Stimulated activated effector memory CD8-positive, alpha-beta T cell treated with anti-CD3 and anti-CD28 coated beads, Interleukin-12 subunit alpha, Interleukin-12 subunit beta, amount 100 ng/mL, for 72 hours (primary cell): ENCODE measurements around the gene FAM120B.

ENCODE experiments used
- ATAC-seq: fragments of 150-1000 bp; cut with Tn5 transposase; 2 replicates; pipeline ENCODE4 v1.10.0; 2021
- DNase-seq, 2 donors: peaks; one replicate each; pipeline ENCODE4 v3.0.0; 2021 to 2022; ENCODE audit warnings: low spot score in 2 of 2
- H3K27ac Mint-ChIP-seq: one replicate; pipeline ENCODE4 v1.8.0; 2022; ENCODE audit warnings: mild to moderate bottlenecking, mixed read lengths
- H3K36me3 Mint-ChIP-seq: one replicate; pipeline ENCODE4 v1.8.0; 2022; ENCODE audit warnings: mild to moderate bottlenecking, mixed read lengths
- H3K4me1 Mint-ChIP-seq: one replicate; pipeline ENCODE4 v1.8.0; 2022; ENCODE audit warnings: mixed read lengths
- H3K4me3 Mint-ChIP-seq: one replicate; pipeline ENCODE4 v1.8.0; 2022; ENCODE audit warnings: mild to moderate bottlenecking, mixed read lengths
- H3K9me3 Mint-ChIP-seq: one replicate; pipeline ENCODE4 v1.8.0; 2022; ENCODE audit warnings: mixed read lengths

The FAM120B gene

DNA sequence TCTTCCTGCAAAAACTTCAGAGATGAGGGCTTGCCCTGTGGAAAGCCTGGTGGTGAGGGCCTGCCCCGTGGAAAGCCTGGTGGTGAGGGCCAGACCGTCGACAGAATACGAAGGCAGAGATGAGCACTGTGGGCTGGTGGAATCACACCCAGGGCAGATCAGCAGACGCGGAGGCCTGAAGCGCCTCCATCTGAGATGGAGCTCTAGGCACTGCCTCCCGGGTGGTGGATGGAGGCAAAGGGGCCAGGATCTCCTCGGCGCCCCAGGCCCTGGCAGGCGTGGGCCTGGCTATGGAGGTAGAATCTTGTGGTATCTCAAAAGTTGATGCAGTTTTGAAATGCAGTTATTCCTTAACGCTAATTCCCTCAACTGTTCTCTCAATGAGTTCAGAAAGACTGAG is 141.8 kb downstream of the FAM120B start:
- Mint-ChIP-seq H3K4me1 (peaks cover 12% of the 10 kb centered on the region), H3K36me3 (no peaks in the 10 kb centered on the region), H3K4me3 (no peak overlapping the region), H3K9me3 (peaks cover 5% of the 10 kb centered on the region), H3K27ac (no peak overlapping the region)
- ATAC-seq (no peak), DNase-seq (no peak)

DNA sequence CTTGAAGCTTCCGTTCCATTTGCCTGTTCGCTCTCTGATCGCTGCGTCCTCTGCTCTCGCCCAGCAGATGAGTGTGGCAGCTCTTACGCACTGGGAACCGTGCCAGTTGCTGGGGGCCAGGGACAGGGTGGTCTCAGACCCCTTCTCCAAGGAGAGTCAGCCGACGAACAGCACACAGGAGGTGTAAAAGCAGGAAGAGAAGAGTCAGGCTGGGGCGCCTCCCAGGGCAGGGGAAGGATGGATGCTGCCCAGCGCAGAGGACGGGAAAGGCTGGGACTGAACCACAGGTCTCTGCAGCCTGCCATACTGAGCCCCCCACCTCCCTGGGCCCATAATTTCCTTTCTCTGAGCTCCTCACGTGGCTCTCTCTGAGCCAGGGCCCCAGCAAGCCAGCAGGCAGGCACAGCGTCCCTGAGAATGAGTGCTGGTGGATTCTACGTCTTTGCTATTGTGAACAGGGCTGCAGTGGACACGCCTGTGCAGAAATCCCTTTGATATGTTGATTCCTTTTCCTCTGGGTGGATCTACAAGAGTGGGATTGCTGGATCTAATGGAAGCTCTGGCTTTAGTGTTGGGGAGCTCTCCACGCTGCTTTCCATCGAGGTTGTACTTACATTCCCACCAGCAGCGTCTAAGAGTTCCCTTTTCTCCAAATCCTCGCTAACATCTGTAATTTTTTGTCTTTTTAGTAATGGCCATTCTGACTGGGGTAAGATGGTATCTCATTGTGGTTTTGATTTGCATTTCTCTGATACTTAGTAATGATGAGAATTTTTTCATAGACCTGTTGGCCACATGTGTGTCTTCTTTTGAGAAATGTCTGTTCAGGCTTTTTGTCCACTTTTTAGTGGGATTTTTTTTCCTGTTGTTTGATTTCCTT is 142.4 kb downstream of the FAM120B start:
- Mint-ChIP-seq H3K4me3 (no peak overlapping the region), H3K9me3 (peaks cover 5% of the 10 kb centered on the region), H3K36me3 (no peaks in the 10 kb centered on the region), H3K27ac (no peak overlapping the region), H3K4me1 (peaks cover 12% of the 10 kb centered on the region)
- DNase-seq: no peak
- no peak for ATAC-seq

DNA sequence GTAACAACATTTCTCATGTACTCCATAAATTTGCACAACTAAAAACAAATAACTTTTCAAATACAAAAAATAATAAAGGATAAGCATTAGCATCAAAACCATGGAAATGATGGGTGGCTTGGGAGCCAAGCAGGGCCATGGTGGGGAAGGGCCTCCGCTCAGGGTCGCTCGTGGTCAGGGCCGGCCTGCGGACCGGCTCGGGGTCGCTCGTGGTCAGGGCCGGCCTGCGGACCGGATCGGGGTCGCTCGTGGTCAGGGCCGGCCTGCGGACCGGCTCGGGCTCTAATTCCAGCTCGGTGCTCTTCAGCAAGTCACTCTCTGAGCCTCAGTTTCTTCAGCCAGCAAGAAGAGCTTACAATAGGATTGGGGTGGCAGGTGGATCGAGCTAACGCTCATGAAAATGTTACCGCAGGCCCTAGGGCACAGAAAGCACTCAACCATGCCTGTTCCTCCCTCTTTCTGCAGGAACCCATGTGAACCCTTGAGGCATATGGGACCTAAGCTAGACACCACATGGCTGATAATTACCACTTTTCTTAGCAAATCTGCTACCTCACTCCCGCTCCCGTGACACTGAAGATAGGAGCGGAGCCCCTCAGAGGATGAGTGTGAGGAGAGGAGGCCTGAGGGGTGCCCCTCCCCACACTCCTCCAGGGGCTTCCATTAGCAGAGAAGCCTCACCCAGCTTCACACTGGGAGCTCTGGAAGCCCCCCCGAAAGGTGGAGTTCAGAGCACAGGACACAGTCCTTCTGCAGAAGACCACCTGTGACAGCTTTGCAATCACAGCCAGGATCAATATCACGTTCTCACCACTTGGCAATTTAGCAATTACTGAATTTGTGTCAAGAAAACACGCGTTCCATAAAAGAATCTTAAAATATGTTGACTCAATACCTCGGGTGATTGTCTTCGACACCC is 143.5 kb downstream of the FAM120B start:
- DNase-seq (no peak), ATAC-seq (no peak)
- no peak overlapping the region for H3K27ac Mint-ChIP-seq
- H3K4me1 Mint-ChIP-seq: peaks cover 22% of the 10 kb centered on the region
- H3K36me3 Mint-ChIP-seq: no peaks in the 10 kb centered on the region
- H3K4me3 Mint-ChIP-seq: no peak overlapping the region
- peaks cover 5% of the 10 kb centered on the region for H3K9me3 Mint-ChIP-seq

DNA sequence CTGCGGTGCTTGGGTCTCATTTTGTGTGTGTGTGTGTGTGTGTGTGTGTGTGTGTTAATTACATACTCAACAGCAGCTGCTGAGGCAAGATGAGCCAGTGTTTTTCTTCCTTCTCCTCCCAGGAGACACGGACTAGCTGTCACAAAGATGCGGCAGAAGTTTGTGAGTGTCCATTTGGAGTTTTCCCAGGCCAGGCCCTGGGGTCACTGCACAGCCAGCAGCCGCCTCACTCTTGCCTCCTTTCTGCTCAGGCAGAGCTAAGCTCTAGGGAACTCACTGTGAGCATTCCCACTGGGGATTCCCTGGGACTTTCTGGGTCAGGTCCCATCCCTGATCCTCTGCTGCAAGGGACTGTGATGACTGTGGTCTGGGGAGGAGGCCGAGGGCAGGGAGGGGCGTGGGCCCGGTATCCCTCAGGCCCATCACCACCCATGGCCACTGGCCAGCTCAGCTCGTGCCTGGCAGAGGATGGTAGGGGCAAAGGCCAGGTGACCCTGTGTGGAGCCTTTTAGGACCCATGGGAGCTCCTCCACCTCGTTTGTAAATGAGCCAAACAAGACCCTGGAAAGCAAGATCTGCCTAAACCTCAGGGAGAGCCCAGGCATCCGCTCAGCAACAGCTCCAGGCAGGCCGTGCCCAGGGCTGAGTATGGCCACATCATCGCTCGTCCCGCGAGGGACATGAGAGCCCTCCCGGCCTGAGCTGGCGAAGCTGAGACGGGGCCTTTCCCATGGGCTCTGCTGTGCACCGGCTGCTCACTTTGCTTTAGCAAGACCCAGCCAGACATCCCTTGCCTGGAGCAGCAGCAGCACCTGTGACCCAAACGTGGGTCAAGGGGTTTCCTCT is 144.6 kb downstream of the FAM120B start:
- no peaks in the 10 kb centered on the region for H3K36me3 Mint-ChIP-seq
- H3K27ac Mint-ChIP-seq: no peak overlapping the region
- peaks cover 5% of the 10 kb centered on the region for H3K9me3 Mint-ChIP-seq
- peaks cover 22% of the 10 kb centered on the region for H3K4me1 Mint-ChIP-seq
- DNase-seq (no peak), ATAC-seq (no peak)
- H3K4me3 Mint-ChIP-seq: no peak overlapping the region

DNA sequence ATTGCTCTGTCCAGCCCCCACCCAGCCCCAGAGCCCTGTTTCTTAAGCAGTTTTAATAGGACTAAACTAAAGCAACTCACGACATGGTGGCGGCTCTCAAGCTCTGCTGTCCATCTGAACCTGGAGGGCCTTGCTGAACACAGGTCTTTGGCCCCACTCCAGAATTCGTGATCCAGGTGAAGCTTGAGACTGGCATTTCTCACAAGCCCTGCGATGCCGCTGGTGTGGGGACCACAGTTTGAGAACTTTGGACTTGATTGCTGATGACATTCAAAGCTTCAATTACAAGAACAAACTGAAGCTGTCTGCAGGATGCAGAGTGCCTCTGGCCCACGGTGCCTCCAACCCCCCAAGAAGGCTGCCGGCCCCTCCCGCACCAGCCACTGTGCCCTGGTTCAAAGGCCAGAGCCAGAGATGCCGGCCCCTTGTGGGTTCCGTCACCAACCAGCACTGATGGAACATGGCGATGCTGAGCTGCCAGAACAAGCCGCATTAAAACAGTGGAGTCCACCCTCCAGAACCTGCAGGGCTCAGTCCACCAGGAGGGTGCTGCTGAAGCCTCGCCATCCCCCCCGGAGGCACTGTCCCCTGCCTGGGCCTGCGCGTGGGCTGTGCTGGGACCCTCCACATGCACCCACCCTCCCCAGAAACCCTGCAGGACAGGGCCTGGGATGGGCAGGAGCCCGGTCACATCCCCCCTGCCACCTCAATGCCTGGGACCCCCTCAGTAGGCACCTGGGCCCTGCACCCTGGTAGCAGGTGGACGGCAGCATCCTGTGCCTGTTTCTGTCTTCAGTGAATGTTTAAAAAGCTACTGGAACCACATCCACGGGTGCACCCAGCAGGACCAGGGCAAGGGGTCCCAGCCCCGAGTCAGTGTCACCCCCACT is 145.4 kb downstream of the FAM120B start:
- H3K36me3 Mint-ChIP-seq: no peaks in the 10 kb centered on the region
- peak in 1 of 2 donors; percentile 36 for DNase-seq
- H3K9me3 Mint-ChIP-seq: peaks cover 5% of the 10 kb centered on the region
- H3K27ac Mint-ChIP-seq: peak overlapping the region; percentile 3
- no peak for ATAC-seq
- H3K4me3 Mint-ChIP-seq: no peak overlapping the region
- H3K4me1 Mint-ChIP-seq: peaks cover 18% of the 10 kb centered on the region

DNA sequence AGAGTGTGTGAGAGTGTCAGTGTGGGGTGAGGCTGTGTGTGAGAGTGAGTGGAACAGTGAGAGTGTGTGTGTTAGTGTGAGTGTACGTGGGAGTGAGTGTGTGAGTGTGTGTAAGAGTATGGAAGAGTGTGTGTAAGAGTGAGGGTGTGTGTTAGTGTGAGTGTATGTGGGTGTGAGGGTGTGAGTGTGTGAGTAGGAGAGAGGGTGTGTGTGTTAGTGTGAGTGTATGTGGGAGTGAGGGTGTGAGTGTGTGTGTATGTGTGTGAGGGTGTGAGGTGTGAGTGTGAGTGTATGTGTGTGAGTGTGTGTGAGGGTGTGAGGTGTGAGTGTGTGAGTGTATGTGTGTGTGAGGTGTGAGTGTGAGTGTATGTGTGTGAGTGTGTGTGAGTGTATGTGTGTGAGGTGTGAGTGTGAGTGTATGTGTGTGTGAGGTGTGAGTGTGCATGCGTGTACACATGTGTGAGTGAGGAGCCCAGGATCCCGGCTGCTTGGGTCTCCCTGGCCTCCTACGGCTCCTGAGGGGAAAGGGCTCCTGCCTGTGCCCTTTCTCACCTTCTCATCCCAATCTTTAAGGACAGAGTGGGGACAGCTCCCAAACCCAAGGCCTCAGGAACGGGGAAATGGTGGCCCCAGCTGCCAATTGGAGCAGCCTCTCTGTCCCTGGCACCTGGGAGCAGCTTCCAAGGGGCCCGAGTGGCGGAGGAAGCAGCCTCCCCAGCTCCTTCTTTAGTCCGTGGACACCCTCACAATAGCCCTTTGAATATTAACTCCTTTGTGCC is 146.4 kb downstream of the FAM120B start:
- Mint-ChIP-seq H3K27ac (peak overlapping the region; percentile 3), H3K9me3 (peaks cover 5% of the 10 kb centered on the region), H3K4me1 (peaks cover 17% of the 10 kb centered on the region), H3K4me3 (no peak overlapping the region), H3K36me3 (no peaks in the 10 kb centered on the region)
- ATAC-seq (peak; percentile 27), DNase-seq (no peak)

DNA sequence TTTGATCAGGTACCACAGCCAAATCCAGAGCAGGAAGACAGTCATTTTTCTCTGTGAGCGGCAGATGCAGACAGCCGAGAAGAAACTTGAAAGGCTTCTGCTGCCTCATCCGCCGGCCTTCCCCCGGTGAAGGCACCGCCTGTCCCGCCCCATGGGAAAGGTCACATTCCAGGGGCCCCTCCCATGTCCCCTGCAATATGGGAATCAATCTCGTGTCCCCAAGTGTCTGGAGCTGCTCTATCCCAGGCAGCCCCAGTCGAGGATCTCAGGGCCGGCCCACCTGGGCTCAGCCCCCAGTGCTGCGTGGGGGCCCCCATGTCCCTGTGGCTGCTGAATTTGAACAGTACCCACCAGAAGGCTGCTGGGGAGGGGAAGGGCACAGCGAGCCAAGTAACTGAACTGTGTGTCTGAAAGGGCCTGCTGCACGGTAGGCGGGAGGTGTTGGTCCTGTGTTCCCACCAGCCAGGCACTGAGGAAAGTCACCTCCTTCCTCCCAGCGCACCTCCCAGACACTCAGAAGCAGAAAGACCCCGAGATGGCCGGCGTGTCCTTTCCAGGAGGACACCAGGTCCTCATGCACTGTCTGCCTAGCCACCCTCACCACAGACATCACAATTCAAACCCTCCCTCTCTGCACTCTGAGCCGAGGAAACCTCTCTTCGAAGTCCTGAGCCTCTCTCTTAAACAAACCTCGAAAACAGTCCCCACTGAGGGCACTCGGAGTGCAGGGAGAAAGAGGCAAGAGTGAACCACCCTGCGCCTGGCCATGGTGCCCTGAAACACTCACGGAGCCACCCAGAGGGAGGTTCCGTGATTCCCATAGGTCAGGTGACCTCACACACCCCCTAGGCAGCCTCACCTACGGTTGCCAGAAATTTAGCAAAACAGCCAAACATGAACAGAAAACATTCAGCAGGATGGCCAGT is 147.3 kb downstream of the FAM120B start:
- no peak overlapping the region for H3K27ac Mint-ChIP-seq
- no peaks in the 10 kb centered on the region for H3K36me3 Mint-ChIP-seq
- H3K4me1 Mint-ChIP-seq: peaks cover 17% of the 10 kb centered on the region
- H3K4me3 Mint-ChIP-seq: no peak overlapping the region
- ATAC-seq: no peak
- H3K9me3 Mint-ChIP-seq: peaks cover 5% of the 10 kb centered on the region
- DNase-seq: no peak

DNA sequence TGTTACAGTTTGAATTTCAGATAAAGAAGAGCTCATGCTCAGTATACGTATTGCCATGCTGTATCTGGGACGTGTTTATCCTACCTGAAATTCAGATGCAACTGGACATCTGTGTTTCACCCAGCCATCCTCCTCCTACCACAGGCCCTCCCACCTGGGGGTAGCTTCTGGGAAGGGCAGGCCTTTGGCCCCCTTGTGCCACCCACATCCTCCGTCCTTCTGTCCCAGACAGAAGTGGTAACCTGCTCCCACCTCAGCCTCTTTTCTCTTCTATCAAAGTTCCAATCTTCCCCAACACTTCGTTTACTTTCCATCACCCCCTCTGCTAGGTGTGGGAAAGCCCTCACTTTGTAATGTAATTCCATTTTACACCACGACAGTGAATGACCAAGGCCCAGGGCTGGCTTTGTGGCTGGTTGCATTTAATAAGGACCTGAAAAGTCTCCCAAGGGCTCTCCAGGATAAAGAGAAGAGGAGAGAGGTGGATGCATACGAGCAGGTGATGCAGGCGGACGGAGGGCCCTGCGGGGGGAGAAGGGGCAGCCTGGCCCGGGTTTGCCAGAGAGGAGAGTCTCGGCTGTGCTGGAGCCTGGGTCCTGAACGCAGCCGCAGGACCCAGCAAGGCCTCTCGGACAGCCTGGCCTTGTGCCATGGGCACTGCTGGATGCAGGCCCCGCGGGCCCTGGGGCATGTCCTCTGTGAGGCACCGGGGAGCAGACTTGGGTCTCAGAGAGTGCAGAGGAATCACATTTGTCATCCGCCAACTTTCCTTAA is 148.1 kb downstream of the FAM120B start:
- peaks cover 21% of the 10 kb centered on the region for H3K4me1 Mint-ChIP-seq
- ATAC-seq (no peak), DNase-seq (no peak)
- peaks cover 5% of the 10 kb centered on the region for H3K9me3 Mint-ChIP-seq
- no peak overlapping the region for H3K4me3 Mint-ChIP-seq
- no peak overlapping the region for H3K27ac Mint-ChIP-seq
- H3K36me3 Mint-ChIP-seq: no peaks in the 10 kb centered on the region

DNA sequence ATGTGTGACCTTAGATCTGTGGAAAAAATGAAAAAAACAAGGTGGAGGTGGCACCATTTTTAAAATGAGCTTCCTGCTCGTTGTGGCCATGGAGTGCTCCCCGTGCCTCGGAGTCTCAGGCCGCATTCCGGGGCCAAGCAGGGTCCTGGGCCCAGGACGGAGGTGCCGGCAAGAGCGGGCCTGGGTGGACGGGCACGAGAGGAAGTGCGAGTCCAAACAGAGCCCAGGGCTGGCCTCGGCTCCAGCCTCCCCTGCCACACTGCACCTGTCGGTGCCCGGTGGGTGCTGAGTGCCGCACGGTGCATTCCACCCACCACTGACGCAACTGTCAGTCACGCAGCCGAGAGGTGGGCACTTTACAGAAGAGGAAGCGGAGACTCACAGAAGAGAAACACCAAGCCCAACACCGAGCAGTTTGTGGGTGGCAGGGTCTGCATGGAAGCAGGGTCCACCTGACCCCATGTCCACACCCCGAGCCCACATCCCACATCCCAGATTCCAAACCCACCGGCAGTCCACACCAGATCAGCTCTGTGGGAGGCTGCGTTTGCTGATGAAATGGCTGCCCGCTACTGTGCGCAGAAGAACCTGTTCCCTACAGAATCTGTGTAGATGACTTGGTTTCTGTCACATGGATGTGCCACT is 148.9 kb downstream of the FAM120B start:
- H3K9me3 Mint-ChIP-seq: peaks cover 5% of the 10 kb centered on the region
- H3K27ac Mint-ChIP-seq: no peak overlapping the region
- H3K4me1 Mint-ChIP-seq: peaks cover 27% of the 10 kb centered on the region
- H3K4me3 Mint-ChIP-seq: no peak overlapping the region
- ATAC-seq: no peak
- H3K36me3 Mint-ChIP-seq: no peaks in the 10 kb centered on the region
- no peak for DNase-seq

DNA sequence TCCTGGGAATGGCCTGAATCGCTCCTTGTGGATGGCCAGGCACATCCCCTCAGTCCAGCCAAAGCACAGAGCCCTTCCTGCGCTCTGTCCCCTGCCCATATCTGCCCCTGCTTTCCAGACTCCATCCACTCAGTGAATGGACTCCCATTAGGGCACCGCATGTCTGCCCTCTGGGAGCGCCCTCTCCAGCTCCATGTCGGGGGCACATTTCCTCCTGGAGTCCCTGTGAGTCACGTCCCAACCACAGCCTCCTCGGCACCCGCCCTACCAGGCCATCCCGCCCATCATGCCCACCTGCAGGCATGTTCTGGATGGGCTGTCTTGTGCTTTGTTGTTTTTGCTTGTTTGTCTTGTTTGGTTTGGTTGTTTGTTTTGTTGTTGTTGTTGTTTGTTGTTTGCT is 149.8 kb downstream of the FAM120B start:
- no peak for ATAC-seq
- DNase-seq: no peak
- Mint-ChIP-seq H3K9me3 (peaks cover 5% of the 10 kb centered on the region), H3K4me3 (no peak overlapping the region), H3K4me1 (peaks cover 28% of the 10 kb centered on the region), H3K36me3 (no peaks in the 10 kb centered on the region), H3K27ac (no peak overlapping the region)
